Measurements from ENCODE around the gene GPC4.

DNA sequence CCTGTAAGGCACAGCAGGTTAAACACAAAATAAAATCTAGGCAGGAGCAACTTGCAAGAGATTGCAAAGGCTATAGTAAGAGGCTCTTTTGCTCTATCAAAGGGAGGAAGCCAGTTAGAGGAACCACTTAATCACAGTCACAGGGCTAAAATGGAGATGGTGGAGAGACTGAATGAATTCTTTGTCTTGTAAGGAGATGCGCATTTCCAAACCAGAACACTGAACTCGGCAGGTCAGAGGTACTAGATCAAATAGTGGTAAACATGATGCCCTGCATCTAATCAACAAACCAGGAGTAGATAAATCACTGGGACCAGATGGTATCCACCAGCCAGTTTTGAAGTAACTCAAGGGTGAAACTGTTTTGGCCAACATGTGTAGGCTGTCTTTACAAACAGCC is 55.8 kb downstream of the GPC4 start:
- no peak for TF ChIP-seq BHLHE40 (IDR thresholded peaks at IDR 0.05; ENCODE audit: low read depth, low read length)
- no peak for TF ChIP-seq CTCF (IDR thresholded peaks at IDR 0.05)
- TF ChIP-seq FOSL2 (IDR thresholded peaks at IDR 0.05), result no peak
- TF ChIP-seq FOSL2 (CRISPR knock-in tag; IDR thresholded peaks at IDR 0.05), result no peak
- no peak for TF ChIP-seq KDM1A (IDR thresholded peaks at IDR 0.05; ENCODE audit: low read depth)
- no peak for TF ChIP-seq POLR2A (IDR thresholded peaks at IDR 0.05; ENCODE audit: low read length)
- TF ChIP-seq REST (IDR thresholded peaks at IDR 0.05), result no peak
- no peak for TF ChIP-seq CHD2 (IDR thresholded peaks at IDR 0.05; ENCODE audit: low read length, partially characterized antibody)

Data from A549 (cell line).